ENCODE data around the gene ENDOD1.
"Not testable (repeated sequence)": the region's sequence is repeated elsewhere in the genome, so short reads cannot be mapped to it uniquely, and the experiment has no call there.

ENDOD1 gene, protein sequence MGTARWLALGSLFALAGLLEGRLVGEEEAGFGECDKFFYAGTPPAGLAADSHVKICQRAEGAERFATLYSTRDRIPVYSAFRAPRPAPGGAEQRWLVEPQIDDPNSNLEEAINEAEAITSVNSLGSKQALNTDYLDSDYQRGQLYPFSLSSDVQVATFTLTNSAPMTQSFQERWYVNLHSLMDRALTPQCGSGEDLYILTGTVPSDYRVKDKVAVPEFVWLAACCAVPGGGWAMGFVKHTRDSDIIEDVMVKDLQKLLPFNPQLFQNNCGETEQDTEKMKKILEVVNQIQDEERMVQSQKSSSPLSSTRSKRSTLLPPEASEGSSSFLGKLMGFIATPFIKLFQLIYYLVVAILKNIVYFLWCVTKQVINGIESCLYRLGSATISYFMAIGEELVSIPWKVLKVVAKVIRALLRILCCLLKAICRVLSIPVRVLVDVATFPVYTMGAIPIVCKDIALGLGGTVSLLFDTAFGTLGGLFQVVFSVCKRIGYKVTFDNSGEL

DNA sequence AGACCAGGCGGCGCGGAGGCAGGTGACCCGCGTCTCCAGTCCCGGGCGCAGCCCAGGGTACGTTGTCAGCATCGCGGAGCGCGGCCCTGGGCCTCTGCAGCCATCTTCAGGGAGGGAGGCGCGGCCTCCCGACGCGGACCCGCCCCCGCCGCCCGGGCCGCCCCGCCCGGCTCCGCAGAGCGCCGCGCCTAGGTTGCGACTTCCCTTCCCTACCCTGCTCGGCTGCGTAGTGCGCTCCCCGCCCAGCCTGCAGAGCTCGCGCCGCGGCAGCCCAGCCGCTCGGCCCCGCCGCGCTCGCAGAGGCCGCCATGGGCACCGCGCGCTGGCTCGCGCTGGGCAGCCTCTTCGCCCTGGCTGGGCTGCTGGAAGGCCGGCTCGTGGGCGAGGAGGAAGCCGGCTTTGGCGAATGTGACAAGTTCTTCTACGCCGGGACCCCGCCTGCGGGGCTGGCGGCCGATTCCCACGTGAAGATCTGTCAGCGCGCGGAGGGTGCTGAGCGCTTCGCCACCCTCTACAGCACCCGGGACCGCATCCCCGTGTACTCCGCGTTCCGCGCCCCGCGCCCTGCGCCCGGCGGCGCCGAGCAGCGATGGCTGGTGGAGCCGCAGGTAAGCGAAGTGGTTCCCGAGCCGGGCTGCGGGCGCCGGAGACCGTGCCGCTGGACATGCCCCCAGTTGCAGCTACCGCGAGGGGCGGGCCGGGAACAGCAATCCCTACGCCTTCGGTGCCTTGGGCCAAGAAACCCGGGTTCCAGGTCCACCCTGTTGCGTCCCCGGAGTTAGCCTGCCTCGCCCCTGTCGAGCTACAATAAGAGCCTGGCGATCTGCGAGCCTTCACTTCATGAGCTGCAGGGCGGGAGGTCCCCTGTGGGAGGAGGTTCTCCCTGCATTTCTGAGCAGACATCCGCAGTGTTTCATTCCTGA, at the start of gene ENDOD1:
TSS of gene ENDOD1 (plus strand) at position 227 of the 923 bp plus-strand sequence. CDS start at position 309, 82 bp downstream.
- no peaks in the 10 kb centered on the region for H3K27me3 ChIP-seq (ENCODE audit: control insufficient read depth in 1 of 2, insufficient read depth in 2 of 2, low read length in 2 of 2)
- peak within 1 kb of the TSS; percentile 22 for H3K9ac ChIP-seq (ENCODE audit: low read length)
- H3K36me3 ChIP-seq (ENCODE audit: insufficient read depth, low read length) = no peaks in the 10 kb centered on the region
- H3K27ac ChIP-seq (ENCODE audit: low read depth, low read length) = peak within 1 kb of the TSS; percentile 78
- peaks cover 24% of the 10 kb centered on the region for H3K4me1 ChIP-seq (ENCODE audit: insufficient read depth, low read length)
- H3K9me3 ChIP-seq (ENCODE audit: low read length) = no peaks in the 10 kb centered on the region
- peak within 1 kb of the TSS; percentile 64 to 80 for H3K4me3 ChIP-seq (ENCODE audit: low read depth in 1 of 2, low read length in 2 of 2)

DNA sequence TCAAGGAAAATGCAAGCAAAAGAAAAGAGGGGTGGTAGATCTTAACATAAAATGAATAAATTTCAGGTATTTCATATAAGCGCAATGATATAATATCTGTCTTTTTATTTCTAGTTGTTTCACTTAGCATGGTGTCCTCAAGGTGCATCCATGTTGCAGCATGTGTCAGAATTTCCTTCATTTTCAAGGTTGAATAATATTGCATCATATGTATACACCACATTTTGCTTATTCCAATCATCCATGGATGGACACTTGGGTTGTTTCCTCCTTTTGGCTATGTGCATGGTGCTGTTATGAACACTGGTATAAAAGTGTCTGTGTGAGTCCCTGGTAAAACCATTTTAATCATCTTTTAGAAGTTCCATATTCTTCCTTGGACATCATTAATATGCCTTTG, 47.4 kb upstream of the ENDOD1 start:
- H3K9me3 ChIP-seq (ENCODE audit: low read length) = no peaks in the 10 kb centered on the region

DNA sequence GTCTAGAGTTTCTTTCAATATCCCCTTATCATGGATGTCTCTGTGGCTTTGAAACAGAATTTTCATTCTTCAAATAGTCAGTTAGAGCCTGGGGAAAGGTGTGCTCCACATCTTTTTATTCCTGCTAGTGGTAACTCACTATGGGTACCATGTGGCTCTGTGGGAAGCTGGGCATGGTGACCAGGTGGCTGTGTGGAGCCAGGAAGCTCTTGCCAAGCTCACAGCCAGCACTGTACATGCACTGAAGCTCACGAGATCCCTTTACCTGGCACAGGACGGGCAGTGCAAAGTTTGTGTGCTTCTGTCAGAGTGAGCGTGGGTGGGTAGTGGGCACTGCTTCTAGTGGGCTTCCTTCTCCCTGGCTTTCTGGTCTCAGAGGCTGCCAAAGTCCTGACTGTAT, 46.7 kb upstream of the ENDOD1 start:
- no peak overlapping the region for H3K9ac ChIP-seq (ENCODE audit: low read length)
- H3K9me3 ChIP-seq (ENCODE audit: low read length) = no peaks in the 10 kb centered on the region
- H3K27me3 ChIP-seq (ENCODE audit: control insufficient read depth in 1 of 2, insufficient read depth in 2 of 2, low read length in 2 of 2) = peaks cover 0 to under 1% of the 10 kb centered on the region in 2 donors
- H3K4me3 ChIP-seq (ENCODE audit: low read depth in 1 of 2, low read length in 2 of 2) = no peak overlapping the region
- no peaks in the 10 kb centered on the region for H3K4me1 ChIP-seq (ENCODE audit: insufficient read depth, low read length)
- H3K27ac ChIP-seq (ENCODE audit: low read depth, low read length) = no peak overlapping the region
- H3K36me3 ChIP-seq (ENCODE audit: insufficient read depth, low read length) = no peaks in the 10 kb centered on the region

More for the DNA sequence above, 47.4 kb upstream of the ENDOD1 start:
- Histone ChIP-seq H3K4me3 (ENCODE audit: low read depth in 1 of 2, low read length in 2 of 2) (no peak overlapping the region), H3K4me1 (ENCODE audit: insufficient read depth, low read length) (no peaks in the 10 kb centered on the region), H3K36me3 (ENCODE audit: insufficient read depth, low read length) (no peaks in the 10 kb centered on the region), H3K27me3 (ENCODE audit: control insufficient read depth in 1 of 2, insufficient read depth in 2 of 2, low read length in 2 of 2) (peaks cover 0 to 7% of the 10 kb centered on the region in 2 donors), H3K27ac (ENCODE audit: low read depth, low read length) (no peak overlapping the region), H3K9ac (ENCODE audit: low read length) (no peak overlapping the region)

DNA sequence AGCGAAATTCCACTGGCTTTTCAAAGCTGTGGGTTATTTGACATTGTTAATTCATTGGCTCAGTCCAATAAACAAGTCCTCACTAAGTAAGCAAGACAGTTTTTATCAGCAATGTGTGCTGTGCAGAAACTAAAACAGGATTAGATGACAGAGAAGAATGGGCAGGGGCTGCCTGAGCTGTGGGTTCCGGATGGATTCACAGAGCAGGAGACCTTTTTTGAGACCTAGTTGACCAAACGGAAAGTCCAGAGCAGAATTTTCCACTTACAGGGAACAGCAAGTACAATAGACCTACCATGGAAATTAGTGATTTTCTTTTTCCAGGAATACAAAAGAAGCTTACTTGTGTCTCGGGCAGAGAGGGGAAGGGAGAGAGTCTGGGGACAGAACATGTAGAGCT, 45.6 kb upstream of the ENDOD1 start:
- H3K9ac ChIP-seq (ENCODE audit: low read length) = no peak overlapping the region
- H3K27ac ChIP-seq (ENCODE audit: low read depth, low read length) = no peak overlapping the region
- H3K36me3 ChIP-seq (ENCODE audit: insufficient read depth, low read length) = no peaks in the 10 kb centered on the region
- H3K4me1 ChIP-seq (ENCODE audit: insufficient read depth, low read length) = no peaks in the 10 kb centered on the region
- H3K9me3 ChIP-seq (ENCODE audit: low read length) = no peaks in the 10 kb centered on the region
- H3K27me3 ChIP-seq (ENCODE audit: control insufficient read depth in 1 of 2, insufficient read depth in 2 of 2, low read length in 2 of 2) = no peaks in the 10 kb centered on the region
- H3K4me3 ChIP-seq (ENCODE audit: low read depth in 1 of 2, low read length in 2 of 2) = no peak overlapping the region

DNA sequence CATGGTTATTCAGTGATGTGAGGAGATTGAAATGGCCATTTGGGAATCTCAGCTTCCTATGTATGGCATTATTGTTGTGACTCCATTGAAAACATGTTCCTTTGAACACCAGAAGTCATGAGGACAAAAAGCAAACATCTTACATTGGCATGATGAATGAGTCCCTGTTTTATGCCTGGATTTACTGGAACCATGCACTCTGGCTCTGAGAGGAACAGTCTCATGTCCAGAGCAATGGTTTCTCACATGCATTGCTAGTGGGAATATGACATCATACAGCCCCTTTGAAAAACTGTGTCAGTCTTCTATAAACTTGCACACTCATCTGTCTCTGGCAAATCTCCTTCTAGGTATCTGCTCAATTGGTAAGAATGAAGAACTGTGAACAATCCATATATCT, 43.8 kb upstream of the ENDOD1 start:
- Histone ChIP-seq H3K36me3 (ENCODE audit: insufficient read depth, low read length) (no peaks in the 10 kb centered on the region), H3K4me1 (ENCODE audit: insufficient read depth, low read length) (no peaks in the 10 kb centered on the region), H3K27me3 (ENCODE audit: control insufficient read depth in 1 of 2, insufficient read depth in 2 of 2, low read length in 2 of 2) (peaks cover 0 to 5% of the 10 kb centered on the region in 2 donors)

DNA sequence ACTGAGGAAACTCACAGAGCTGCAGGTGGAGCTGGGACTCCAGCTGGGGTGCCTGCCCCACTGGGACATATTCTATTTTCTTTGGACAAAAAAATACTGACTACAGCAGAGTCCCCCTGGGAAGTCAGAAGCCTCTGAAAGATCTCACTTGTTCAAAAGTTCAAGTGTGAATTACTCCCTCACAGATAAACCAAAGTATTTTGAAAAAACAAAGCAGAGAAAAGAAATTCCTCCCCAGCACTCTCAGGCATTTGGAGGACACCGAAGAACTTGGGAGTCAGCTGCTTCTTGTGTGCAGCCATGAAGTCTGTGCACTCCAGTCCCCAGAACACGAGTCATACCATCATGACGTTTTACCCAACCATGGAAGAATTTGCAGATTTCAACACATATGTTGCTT, 40.5 kb upstream of the ENDOD1 start, which contains the start of gene KDM4F:
TSS of gene KDM4F (plus strand) at position 301 of the 400 bp plus-strand sequence.
- H3K27me3 ChIP-seq (ENCODE audit: control insufficient read depth in 1 of 2, insufficient read depth in 2 of 2, low read length in 2 of 2); H3K9me3 ChIP-seq (ENCODE audit: low read length); H3K4me1 ChIP-seq (ENCODE audit: insufficient read depth, low read length); H3K9ac ChIP-seq (ENCODE audit: low read length); H3K4me3 ChIP-seq (ENCODE audit: low read depth in 1 of 2, low read length in 2 of 2); H3K27ac ChIP-seq (ENCODE audit: low read depth, low read length); H3K36me3 ChIP-seq (ENCODE audit: insufficient read depth, low read length): not testable (repeated sequence)

More for the DNA sequence above, 43.8 kb upstream of the ENDOD1 start:
- H3K4me3 ChIP-seq (ENCODE audit: low read depth in 1 of 2, low read length in 2 of 2) = no peak overlapping the region
- no peak overlapping the region for H3K9ac ChIP-seq (ENCODE audit: low read length)
- H3K27ac ChIP-seq (ENCODE audit: low read depth, low read length) = no peak overlapping the region
- H3K9me3 ChIP-seq (ENCODE audit: low read length) = no peaks in the 10 kb centered on the region

DNA sequence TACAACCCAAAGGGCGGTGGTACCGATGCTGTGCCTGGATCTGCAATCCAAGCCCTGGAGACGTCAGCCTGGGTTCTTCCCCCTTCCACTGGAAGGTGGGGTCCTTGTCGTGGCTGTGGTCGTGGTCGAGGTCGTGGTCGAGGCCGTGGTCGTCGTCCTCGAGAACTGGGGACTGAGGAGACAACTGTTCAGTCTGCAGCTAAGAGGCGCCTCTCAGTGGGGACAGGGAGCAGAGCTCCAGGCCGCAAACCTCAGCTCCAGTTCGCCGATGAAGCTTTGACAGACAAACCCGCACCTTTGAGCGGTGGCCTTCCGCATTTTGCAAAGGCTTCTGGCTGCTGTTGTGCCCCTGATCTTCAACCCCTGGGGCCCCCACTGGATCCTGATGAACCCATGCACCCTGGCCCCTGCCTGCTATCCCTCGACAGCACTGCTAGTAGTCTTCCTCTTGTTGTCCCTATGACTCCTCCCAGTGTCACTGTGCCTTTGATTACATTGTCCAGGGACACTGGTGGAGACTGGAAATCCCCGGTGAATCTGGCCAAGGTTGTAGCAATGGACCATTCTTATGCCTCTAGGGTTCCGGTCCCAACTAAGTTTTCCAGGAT, 38.9 kb upstream of the ENDOD1 start:
- Histone ChIP-seq H3K36me3 (ENCODE audit: insufficient read depth, low read length) (no peaks in the 10 kb centered on the region), H3K27ac (ENCODE audit: low read depth, low read length) (no peak overlapping the region), H3K9me3 (ENCODE audit: low read length) (no peaks in the 10 kb centered on the region), H3K4me3 (ENCODE audit: low read depth in 1 of 2, low read length in 2 of 2) (no peak overlapping the region), H3K27me3 (ENCODE audit: control insufficient read depth in 1 of 2, insufficient read depth in 2 of 2, low read length in 2 of 2) (peaks cover 0 to 5% of the 10 kb centered on the region in 2 donors), H3K4me1 (ENCODE audit: insufficient read depth, low read length) (no peaks in the 10 kb centered on the region), H3K9ac (ENCODE audit: low read length) (no peak overlapping the region)

DNA sequence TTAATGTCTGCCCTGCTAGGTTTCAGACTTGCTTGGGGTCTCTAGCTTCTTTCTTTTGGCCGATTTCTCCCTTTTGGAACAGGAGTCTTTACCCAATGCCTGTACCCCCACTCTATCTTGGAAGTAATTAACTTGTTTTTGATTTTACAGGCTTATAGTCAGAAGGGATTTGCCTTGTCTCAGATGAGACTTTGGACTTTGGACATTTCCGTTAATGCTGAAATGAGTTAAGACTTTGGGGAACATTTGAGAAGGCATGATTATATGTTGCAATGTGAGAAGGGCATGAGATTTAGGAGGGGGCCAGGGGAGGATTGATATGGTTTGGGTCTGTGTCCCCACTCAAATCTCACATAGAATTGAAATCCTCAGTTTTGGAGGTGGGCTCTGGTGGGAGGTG, 35.3 kb upstream of the ENDOD1 start:
- H3K27me3 ChIP-seq (ENCODE audit: control insufficient read depth in 1 of 2, insufficient read depth in 2 of 2, low read length in 2 of 2) = peaks cover 0 to 5% of the 10 kb centered on the region in 2 donors
- H3K27ac ChIP-seq (ENCODE audit: low read depth, low read length) = no peak overlapping the region
- no peaks in the 10 kb centered on the region for H3K9me3 ChIP-seq (ENCODE audit: low read length)
- no peaks in the 10 kb centered on the region for H3K36me3 ChIP-seq (ENCODE audit: insufficient read depth, low read length)
- no peak overlapping the region for H3K9ac ChIP-seq (ENCODE audit: low read length)
- no peak overlapping the region for H3K4me3 ChIP-seq (ENCODE audit: low read depth in 1 of 2, low read length in 2 of 2)
- H3K4me1 ChIP-seq (ENCODE audit: insufficient read depth, low read length) = no peaks in the 10 kb centered on the region

DNA sequence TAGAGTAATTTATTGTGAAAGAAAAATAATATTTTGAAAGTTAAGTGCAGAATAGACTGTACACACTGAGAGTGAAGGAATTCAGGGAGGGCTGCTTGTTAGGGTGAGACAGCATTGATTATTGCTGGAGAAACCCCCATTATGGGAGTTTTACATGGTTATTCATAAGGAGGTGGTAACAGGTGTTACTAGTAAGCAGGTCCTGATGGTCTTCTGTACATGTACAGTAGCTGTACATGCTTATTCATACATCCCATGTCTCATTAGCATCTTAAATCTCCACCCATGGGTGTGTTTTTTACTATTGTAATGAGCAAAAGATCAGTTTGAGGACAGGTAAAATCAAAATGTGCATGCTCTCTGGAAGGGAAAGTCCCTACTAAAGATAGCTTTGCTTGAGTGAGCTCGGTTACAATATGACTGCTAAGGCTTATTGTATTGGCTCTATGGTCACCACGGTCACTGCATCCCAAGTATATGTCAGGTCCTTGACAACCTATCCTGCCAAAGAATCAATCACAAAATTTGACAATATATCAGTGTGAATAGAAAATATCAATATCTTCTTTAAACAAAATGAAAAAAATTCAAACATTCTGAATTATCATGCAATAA, 34.3 kb upstream of the ENDOD1 start:
- peaks cover 0 to 1% of the 10 kb centered on the region in 2 donors for H3K27me3 ChIP-seq (ENCODE audit: control insufficient read depth in 1 of 2, insufficient read depth in 2 of 2, low read length in 2 of 2)
- no peak overlapping the region for H3K27ac ChIP-seq (ENCODE audit: low read depth, low read length)
- no peak overlapping the region for H3K4me3 ChIP-seq (ENCODE audit: low read depth in 1 of 2, low read length in 2 of 2)
- H3K4me1 ChIP-seq (ENCODE audit: insufficient read depth, low read length) = no peaks in the 10 kb centered on the region
- H3K9me3 ChIP-seq (ENCODE audit: low read length) = no peaks in the 10 kb centered on the region
- no peaks in the 10 kb centered on the region for H3K36me3 ChIP-seq (ENCODE audit: insufficient read depth, low read length)
- H3K9ac ChIP-seq (ENCODE audit: low read length) = no peak overlapping the region

DNA sequence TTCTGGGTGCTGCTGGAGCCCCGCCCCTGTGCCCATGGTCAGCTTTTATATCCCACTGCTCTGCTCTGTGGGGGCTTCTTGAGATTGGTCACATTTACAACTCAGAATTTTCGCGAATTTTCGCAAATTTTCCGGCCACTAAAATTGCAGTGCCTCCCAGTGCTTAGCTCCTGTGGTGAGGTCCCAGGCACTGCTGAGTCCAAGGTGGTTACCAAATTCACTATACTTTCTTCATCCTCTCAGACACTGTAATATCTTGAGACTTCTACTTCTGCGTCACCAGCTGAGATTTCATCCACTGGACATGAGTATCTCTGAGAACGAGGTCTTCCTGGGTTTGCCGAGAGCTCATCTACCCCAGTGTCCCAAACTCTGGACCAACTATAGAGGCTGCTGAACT, 31.7 kb upstream of the ENDOD1 start:
- Histone ChIP-seq H3K36me3 (ENCODE audit: insufficient read depth, low read length) (no peaks in the 10 kb centered on the region), H3K4me1 (ENCODE audit: insufficient read depth, low read length) (no peaks in the 10 kb centered on the region)

More for the DNA sequence above, 31.7 kb upstream of the ENDOD1 start:
- no peaks in the 10 kb centered on the region for H3K27me3 ChIP-seq (ENCODE audit: control insufficient read depth in 1 of 2, insufficient read depth in 2 of 2, low read length in 2 of 2)
- H3K9me3 ChIP-seq (ENCODE audit: low read length) = no peaks in the 10 kb centered on the region
- no peak overlapping the region for H3K9ac ChIP-seq (ENCODE audit: low read length)
- no peak overlapping the region for H3K4me3 ChIP-seq (ENCODE audit: low read depth in 1 of 2, low read length in 2 of 2)
- no peak overlapping the region for H3K27ac ChIP-seq (ENCODE audit: low read depth, low read length)

Data from muscle layer of colon (tissue), 2 donors.